ENCODE data around the gene PLCD4. TPM values are rescaled to one million over a fixed set of nuclear protein-coding genes. Genes with fewer than 3 reads are reported as not detected.

The PLCD4 gene
- total and polyA plus RNA-seq, 2 of the 8 experiments (the other 6 are each of a cell fraction or from before 2014, with no cell fraction given) = 0.21 to 0.50 TPM

- 0 out of 2 replicates have a peak, but pooled peaks have one; percentile 10 for TF ChIP-seq TEAD4 (IDR thresholded peaks at IDR 0.05; ENCODE audit: low read depth, low read length)
- TF ChIP-seq, protein P1, sequence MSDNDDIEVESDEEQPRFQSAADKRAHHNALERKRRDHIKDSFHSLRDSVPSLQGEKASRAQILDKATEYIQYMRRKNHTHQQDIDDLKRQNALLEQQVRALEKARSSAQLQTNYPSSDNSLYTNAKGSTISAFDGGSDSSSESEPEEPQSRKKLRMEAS (IDR thresholded peaks at IDR 0.05) = no peak
- TF ChIP-seq JUN (IDR thresholded peaks at IDR 0.05; ENCODE audit: low read depth, low read length) = no peak
- peak; percentile 71; the same call in 1 of the 2 replicates for TF ChIP-seq SP4 (IDR thresholded peaks at IDR 0.05; ENCODE audit: low read length)
- no peak for TF ChIP-seq ATF2 (IDR thresholded peaks at IDR 0.05; ENCODE audit: low read length)
- TF ChIP-seq SP1 (IDR thresholded peaks at IDR 0.05; ENCODE audit: low read depth, low read length) = no peak
- TF ChIP-seq POU5F1 (IDR thresholded peaks at IDR 0.05; ENCODE audit: low read depth, low read length) = no peak
- TF ChIP-seq CHD1 (IDR thresholded peaks at IDR 0.05; ENCODE audit: low read depth, low read length) = no peak
- TF ChIP-seq POLR2AphosphoS5 (IDR thresholded peaks at IDR 0.05; ENCODE audit: low read depth, low read length) = no peak
- no peak for TF ChIP-seq RFX5 (IDR thresholded peaks at IDR 0.05; ENCODE audit: borderline replicate concordance, low read depth, low read length)
- no peak for TF ChIP-seq CREB1 (IDR thresholded peaks at IDR 0.05)
- TF ChIP-seq CHD2 (IDR thresholded peaks at IDR 0.05; ENCODE audit: low read length) = no peak
- peak in 1 of 2 experiments; percentile 6; a peak in 1 of 3 replicates for TF ChIP-seq POLR2A (IDR thresholded peaks at IDR 0.05; ENCODE audit: control extremely low read depth in 1 of 2, low read depth in 2 of 2, low read length in 2 of 2)
- TF ChIP-seq GTF2F1 (IDR thresholded peaks at IDR 0.05; ENCODE audit: borderline replicate concordance, low read depth, low read length) = no peak
- peak; percentile 18; the same call in 1 of the 2 replicates for TF ChIP-seq RBBP5 (IDR thresholded peaks at IDR 0.05; ENCODE audit: borderline replicate concordance, low read depth, low read length)
Measured at GRCh38 chr2:218569038-218569431, 38.7 kb upstream of the PLCD4 start (continued).
